ENCODE measurements around the gene RAB40B. TPM values are rescaled to one million over a fixed set of nuclear protein-coding genes. Genes with fewer than 3 reads are reported as not detected.

The RAB40B gene
- total and polyA plus RNA-seq, 2 of the 13 experiments (the other 11 are each of a cell fraction or from before 2014, with no cell fraction given): 6.2 to 6.5 TPM

DNA sequence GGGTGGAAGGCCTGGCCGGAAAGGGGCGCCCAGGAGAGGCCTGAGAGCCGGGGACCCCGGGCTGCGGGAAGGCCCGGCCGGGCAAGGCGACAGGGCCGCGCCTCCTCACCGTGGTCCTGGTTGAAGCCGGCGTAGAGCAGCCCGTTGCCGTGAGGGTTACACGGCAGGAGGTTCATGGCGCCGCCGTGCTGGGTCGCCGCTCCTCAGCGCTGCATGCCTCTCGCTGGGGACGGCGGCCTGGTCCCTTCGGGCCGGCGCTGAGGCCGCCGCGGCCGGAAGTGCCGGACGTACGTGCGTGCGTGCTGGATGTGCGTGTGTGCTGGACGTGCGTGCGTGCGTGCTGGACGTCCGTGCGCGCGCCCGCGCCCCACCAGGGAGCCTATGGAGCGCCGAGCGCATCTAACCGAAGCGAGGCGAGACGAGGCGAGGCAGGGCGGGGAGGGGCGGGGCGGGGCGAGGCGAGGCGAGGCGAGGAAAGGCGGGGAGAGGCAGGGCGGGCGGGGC is 50.3 kb downstream of the RAB40B start, which contains the start of gene WDR45B (continued):
- TF ChIP-seq AGO1 (IDR thresholded peaks at IDR 0.05; ENCODE audit: low read depth, low read length, poor library complexity, severe bottlenecking) (no peak), FOXP4 (CRISPR knock-in tag; IDR thresholded peaks at IDR 0.05) (peak; percentile 20; the same call in 1 of the 2 replicates), ZNF614 (CRISPR knock-in tag; IDR thresholded peaks at IDR 0.05; ENCODE audit: borderline replicate concordance) (peak; percentile 77; the same call in 1 of the 2 replicates), AKAP8 (CRISPR knock-in tag; IDR thresholded peaks at IDR 0.05) (peak; percentile 80; the same call in 1 of the 2 replicates), NFIB (CRISPR knock-in tag; IDR thresholded peaks at IDR 0.05; ENCODE audit: borderline replicate concordance) (no peak), RNF2 (conservative IDR thresholded peaks at IDR 0.05; ENCODE audit: low read depth) (no peak; the same call in 1 of the 2 replicates), ZKSCAN1 (IDR thresholded peaks at IDR 0.05; ENCODE audit: low read length) (no peak), ZNF414 (CRISPR knock-in tag; IDR thresholded peaks at IDR 0.05) (peak; percentile 83), KDM1A (CRISPR knock-in tag; IDR thresholded peaks at IDR 0.05) (no peak), IKZF4 (CRISPR knock-in tag; IDR thresholded peaks at IDR 0.05; ENCODE audit: borderline replicate concordance, low read depth, not compliant biosample characterization) (peak; percentile 84), TCF7 (IDR thresholded peaks at IDR 0.05; ENCODE audit: low read depth) (no peak), GABPB1 (CRISPR knock-in tag; IDR thresholded peaks at IDR 0.05) (peak; percentile 96), CCAR2 (optimal IDR thresholded peaks at IDR 0.05; ENCODE audit: low read depth, low read length) (no peak), STAG1 (CRISPR knock-in tag; IDR thresholded peaks at IDR 0.05) (0 out of 2 replicates have a peak, but pooled peaks have one; percentile 12), ZNF354B (CRISPR knock-in tag; IDR thresholded peaks at IDR 0.05) (0 out of 2 replicates have a peak, but pooled peaks have one; percentile 62), KLF6 (CRISPR knock-in tag; IDR thresholded peaks at IDR 0.05) (peak; percentile 90; the same call in 1 of the 2 replicates), SP4 (CRISPR knock-in tag; IDR thresholded peaks at IDR 0.05) (peak; percentile 87)
- TF ChIP-seq, protein P1, sequence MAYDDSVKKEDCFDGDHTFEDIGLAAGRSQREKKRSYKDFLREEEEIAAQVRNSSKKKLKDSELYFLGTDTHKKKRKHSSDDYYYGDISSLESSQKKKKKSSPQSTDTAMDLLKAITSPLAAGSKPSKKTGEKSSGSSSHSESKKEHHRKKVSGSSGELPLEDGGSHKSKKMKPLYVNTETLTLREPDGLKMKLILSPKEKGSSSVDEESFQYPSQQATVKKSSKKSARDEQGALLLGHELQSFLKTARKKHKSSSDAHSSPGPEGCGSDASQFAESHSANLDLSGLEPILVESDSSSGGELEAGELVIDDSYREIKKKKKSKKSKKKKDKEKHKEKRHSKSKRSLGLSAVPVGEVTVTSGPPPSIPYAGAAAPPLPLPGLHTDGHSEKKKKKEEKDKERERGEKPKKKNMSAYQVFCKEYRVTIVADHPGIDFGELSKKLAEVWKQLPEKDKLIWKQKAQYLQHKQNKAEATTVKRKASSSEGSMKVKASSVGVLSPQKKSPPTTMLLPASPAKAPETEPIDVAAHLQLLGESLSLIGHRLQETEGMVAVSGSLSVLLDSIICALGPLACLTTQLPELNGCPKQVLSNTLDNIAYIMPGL (CRISPR knock-in tag; IDR thresholded peaks at IDR 0.05; ENCODE audit: borderline replicate concordance in 1 of 2, low read depth in 1 of 2): peak; percentile 92 to 95
- TF ChIP-seq, protein P2, sequence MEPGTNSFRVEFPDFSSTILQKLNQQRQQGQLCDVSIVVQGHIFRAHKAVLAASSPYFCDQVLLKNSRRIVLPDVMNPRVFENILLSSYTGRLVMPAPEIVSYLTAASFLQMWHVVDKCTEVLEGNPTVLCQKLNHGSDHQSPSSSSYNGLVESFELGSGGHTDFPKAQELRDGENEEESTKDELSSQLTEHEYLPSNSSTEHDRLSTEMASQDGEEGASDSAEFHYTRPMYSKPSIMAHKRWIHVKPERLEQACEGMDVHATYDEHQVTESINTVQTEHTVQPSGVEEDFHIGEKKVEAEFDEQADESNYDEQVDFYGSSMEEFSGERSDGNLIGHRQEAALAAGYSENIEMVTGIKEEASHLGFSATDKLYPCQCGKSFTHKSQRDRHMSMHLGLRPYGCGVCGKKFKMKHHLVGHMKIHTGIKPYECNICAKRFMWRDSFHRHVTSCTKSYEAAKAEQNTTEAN (CRISPR knock-in tag; conservative IDR thresholded peaks at IDR 0.05): peak; percentile 75
- TF ChIP-seq, protein P3, sequence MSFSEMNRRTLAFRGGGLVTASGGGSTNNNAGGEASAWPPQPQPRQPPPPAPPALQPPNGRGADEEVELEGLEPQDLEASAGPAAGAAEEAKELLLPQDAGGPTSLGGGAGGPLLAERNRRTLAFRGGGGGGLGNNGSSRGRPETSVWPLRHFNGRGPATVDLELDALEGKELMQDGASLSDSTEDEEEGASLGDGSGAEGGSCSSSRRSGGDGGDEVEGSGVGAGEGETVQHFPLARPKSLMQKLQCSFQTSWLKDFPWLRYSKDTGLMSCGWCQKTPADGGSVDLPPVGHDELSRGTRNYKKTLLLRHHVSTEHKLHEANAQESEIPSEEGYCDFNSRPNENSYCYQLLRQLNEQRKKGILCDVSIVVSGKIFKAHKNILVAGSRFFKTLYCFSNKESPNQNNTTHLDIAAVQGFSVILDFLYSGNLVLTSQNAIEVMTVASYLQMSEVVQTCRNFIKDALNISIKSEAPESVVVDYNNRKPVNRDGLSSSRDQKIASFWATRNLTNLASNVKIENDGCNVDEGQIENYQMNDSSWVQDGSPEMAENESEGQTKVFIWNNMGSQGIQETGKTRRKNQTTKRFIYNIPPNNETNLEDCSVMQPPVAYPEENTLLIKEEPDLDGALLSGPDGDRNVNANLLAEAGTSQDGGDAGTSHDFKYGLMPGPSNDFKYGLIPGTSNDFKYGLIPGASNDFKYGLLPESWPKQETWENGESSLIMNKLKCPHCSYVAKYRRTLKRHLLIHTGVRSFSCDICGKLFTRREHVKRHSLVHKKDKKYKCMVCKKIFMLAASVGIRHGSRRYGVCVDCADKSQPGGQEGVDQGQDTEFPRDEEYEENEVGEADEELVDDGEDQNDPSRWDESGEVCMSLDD (CRISPR knock-in tag; IDR thresholded peaks at IDR 0.05; ENCODE audit: borderline replicate concordance): no peak
